Measurements from ENCODE around the gene NT5M. TPM values are rescaled to one million over a fixed set of nuclear protein-coding genes. Genes with fewer than 3 reads are reported as not detected.

Gene NT5M
- total RNA-seq, 1 donor from 2014 or later, result 1.6 TPM

DNA sequence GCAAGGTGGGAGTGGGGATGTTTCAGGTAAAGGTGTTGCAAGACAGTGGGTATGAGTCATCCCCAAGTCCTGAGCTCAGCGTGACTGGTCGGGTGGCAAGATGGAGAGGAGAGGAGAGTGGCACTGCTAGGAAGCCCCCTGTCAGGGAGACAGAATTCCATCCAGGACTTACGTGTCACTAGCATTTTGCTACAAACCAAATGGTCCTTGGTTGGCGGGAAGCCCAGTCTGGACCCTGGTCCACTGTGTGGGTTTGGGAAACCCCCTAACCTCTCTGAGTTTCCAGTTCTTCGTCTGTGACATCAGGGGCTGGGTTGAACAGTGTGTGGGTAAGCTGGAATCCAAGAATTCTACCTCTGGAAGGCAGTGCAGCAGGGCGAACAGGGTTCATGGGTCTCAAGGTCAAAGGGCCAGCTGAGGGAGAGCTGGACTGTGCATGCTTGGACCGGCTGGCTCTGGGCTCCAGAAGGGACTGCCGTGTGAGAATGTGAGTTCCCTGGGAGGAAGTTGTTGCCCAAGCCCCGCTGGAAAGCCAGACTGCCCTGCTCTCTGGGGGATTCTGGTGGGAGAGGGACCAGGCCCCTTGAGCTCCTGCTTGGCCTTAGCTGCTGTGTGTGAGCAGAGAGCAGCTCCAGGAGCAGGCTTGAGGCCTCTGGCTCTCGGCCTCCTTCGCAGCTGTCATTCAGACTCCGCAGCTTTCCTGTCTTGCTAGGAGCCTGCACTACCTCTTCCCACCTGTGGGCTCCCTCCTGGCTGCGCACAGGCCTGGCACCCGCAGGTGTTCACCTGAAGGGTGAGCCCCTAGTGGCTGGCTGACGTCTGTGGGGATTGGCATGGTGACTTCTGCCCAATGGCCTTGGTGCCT lies 84.6 kb downstream of the NT5M start:
- ATAC-seq, result peak; percentile 91
- peak; percentile 57 for DNase-seq (ENCODE audit: low spot score)

DNA sequence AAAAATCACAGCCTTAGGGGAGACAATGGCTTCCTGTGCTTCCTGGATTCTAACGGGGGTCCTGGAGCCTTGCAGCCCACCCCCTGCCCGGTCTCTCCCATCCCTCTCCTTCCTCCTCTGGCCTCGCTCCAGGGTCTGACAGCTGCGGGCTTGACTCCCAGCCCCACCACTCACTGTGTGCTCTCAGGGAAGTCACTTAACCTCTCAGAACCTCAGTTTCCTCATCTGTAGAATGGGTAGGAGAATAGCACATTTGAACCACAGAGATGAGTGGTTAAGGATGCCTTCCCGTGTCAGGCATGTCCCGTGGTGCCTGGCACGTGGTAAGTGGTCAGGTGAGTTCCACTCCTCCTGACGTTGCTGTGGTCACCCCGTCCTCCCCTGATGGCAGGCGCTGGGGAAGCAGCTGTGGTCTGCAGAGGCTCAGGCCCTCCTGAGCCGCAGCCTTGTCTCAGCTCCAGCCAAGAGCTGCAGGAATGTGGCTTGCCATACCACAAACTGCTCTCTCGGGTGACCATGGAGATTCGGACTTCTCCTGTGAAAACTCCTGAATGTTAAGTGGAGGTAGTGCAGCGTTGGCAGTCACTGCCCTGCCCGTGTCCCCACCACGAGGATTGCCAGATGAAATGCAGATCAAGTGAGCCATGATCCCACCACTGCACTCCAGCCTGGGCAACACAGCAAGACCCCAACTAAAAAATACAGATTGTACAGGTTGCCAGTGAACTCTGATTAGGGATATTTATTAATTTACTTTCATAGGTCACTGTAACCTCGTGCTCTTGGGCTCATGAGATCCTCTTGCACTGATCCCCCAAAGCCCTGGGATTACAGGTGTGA lies 85.7 kb downstream of the NT5M start:
- ATAC-seq (no peak), DNase-seq (ENCODE audit: low spot score) (no peak)

DNA sequence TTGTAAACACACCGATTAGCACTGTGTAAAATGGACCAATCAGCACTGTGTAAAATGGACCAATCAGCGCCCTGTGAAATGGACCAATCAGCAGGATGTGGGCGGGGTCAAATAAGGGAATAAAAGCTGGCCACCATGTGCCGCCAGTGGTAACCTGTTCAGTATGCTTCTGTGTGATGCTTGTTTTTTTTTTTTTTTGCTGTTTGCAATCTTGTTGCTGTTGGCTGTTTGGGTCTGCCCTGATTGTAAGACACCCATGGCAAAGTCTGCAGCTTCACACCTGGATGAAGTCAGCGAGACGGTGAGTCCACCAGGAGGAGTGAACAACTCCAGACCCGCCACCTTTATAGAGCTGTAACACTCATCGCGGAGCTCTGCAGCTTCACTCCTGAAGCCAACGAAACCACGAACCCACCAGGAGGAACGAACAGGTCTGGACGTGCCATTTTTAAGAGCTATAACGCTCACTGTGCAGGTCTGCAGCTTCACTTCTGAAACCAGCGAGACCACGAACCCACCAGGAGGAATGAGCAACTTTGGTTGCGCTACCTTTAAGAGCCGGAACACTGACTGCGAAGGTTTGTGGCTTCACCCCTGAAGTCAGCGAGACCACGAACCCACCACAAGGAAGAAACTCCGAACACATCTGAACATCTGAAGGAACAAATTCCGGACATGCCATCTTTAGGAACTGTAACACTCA lies 88.6 kb downstream of the NT5M start:
- DNase-seq (ENCODE audit: low spot score) (no peak), ATAC-seq (no peak)

DNA sequence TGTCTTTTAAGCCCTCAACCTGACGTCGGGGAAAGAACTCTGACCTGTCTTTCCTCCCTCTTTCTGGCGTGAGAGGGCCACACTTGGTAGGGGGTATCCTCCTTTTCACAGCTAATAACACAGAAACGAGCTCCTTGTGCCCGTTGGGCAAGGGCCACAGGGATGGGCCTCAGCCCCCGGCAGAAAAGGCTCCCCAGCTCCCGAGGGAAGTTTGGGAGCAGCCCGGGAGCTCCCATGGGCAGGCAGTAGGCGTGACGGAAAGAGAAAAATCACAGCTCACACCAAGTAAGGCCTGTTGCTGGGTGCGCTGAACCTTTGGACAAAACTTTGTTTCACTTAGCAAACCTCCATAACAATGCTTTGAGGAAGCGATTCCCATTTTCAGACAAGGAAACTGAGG lies 90.8 kb downstream of the NT5M start:
- ATAC-seq (no peak), DNase-seq (ENCODE audit: low spot score) (no peak)

DNA sequence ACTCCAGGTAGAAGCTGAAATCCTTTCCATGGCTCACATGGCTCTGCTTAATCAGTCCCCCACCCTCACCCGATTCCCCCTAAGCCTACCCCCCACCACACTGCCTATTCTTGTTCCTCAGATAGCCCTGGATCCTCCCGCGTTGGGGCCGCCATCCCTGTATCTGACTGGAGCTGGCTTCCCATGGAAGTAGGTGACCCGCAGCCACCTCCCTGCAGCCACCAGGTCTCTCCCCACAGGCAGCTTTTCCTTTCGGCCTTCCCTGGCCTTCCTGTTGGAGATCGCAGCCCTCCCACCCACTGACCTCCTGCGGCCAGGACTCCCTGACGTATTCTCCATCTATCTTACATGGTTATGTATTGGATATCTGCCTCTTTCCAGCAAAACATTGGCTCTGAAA lies 91.3 kb downstream of the NT5M start:
- no peak for DNase-seq (ENCODE audit: low spot score)

DNA sequence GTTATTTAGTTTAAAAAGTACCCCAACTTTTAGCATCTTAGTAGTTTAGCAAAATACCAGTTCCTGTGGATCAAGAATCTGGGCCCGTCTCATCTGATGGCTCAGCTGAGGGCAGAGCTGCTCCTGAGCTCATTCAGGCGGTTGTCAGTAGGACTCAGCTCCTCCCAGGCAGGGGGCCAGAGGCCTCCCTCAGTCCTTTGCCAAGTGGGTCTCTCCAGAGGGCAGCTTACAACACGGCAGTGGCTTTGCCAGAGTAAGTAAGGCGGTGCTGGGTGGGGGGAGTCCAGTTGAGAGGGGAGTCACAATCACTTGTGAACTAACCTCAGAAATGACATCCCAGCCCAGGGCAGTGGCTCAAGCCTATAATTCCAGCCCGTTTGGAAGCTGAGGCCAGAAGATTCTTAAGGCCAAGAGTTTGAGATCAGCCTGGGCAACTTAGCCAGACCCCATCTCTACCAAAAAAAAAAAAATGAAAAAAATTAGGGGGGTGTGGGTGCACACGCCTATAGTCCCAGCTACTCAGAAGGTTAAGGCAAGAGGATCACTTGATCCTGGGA lies 92.2 kb downstream of the NT5M start:
- no peak for DNase-seq (ENCODE audit: low spot score)
- no peak for ATAC-seq

More for the DNA sequence above, 91.3 kb downstream of the NT5M start:
- ATAC-seq, result no peak

- DNase-seq (ENCODE audit: low spot score) (no peak), ATAC-seq (no peak)
These were observed 92.7 kb downstream of the NT5M start for GRCh38 chr17:17395885-17396284.

Other genes with a start within 250 kb of the NT5M start
- 4.2 TPM for gene PLD6, start 97.0 kb upstream of the NT5M start, total RNA-seq
- 34.7 TPM for gene FLCN, start 66.2 kb upstream of the NT5M start, total RNA-seq
- gene COPS3, start 22.1 kb upstream of the NT5M start, total RNA-seq, result 20.3 TPM
- 7.1 TPM for gene MED9, start 173.6 kb downstream of the NT5M start, total RNA-seq
- 1.1 TPM for gene RASD1, start 193.0 kb downstream of the NT5M start, total RNA-seq

Data from left lobe of liver (tissue), 2 donors.